ENCODE data around the gene SULT1E1.

Gene SULT1E1

DNA sequence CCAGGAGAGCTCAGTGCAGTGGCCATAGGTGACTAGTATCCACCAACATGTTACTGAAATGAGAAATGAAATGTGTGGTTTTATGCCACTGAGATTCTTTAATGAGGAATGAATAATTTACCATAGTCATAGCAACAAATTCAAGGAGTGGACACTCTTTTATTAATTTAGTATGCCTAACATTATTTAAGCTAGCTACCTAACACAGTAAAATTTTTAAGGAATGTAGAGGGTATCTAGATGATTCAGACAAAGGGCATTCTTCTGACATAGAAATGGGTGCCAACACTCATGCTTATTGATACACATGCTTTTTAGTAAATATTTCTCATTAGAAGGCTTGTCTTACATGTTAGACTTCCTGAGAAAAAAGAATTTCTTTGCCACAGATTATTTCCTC is 66.2 kb downstream of the SULT1E1 start:
- no peak for DNase-seq (ENCODE audit: low spot score)
